Measurements from ENCODE around the gene LSM10. TPM values are rescaled to one million over a fixed set of nuclear protein-coding genes. Genes with fewer than 3 reads are reported as not detected.

Gene LSM10
- total and polyA plus RNA-seq, 2 experiments from 2014 or later = 27.5 to 98.9 TPM

DNA sequence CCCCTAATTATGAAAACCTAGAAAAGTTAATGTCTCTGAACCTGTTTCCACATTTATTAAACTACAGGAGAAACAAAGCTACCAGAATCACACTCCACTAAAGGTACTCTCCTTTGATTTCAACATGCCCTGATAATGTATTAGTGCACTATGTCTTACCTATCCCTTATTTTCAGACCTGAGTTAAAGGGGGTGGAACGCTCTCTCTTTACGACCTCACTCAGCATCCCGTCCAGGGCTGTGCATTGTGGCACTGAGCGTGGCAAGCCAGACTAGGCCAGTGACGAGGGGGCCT is 678 bp downstream of the LSM10 start:
- H3K4me2 ChIP-seq = peak overlapping the region; percentile 97
- H3K27ac ChIP-seq (ENCODE audit: low read depth) = peak overlapping the region; percentile 91
- H3K4me3 Mint-ChIP-seq = peak overlapping the region; percentile 93
- no peaks in the 10 kb centered on the region; the same call in 1 of the 2 replicates for H3F3A ChIP-seq (replicated peaks; ENCODE audit: low read depth)
- H3K4me1 Mint-ChIP-seq = peaks cover 12% of the 10 kb centered on the region
- no peaks in the 10 kb centered on the region; the same call in 1 of the 2 replicates for H3K36me3 ChIP-seq (ENCODE audit: insufficient read depth)
- H3K27me3 Mint-ChIP-seq (ENCODE audit: insufficient read depth, low read depth, poor library complexity) = peaks cover 14% of the 10 kb centered on the region
- peaks cover 15% of the 10 kb centered on the region; the same call in 1 of the 2 replicates for H3K79me2 ChIP-seq (replicated peaks; ENCODE audit: insufficient read depth)
- no peaks in the 10 kb centered on the region for H3K27me3 ChIP-seq (ENCODE audit: insufficient read depth)
- peak overlapping the region; percentile 98 for H3K27ac Mint-ChIP-seq
- DNase-seq (ENCODE audit: low spot score) (no peak), ATAC-seq (no peak)
- no peaks in the 10 kb centered on the region for H3K9me2 ChIP-seq (ENCODE audit: insufficient read depth)
- H3K4me3 ChIP-seq = peak overlapping the region; percentile 95
- H4K20me1 ChIP-seq (replicated peaks; ENCODE audit: insufficient read depth) = no peaks in the 10 kb centered on the region
- H2AFZ ChIP-seq = peak overlapping the region; percentile 93
- peaks cover 20% of the 10 kb centered on the region; the same call in 2 of the 3 replicates for H3K36me3 Mint-ChIP-seq (ENCODE audit: low read depth)
- TF ChIP-seq, protein P1, sequence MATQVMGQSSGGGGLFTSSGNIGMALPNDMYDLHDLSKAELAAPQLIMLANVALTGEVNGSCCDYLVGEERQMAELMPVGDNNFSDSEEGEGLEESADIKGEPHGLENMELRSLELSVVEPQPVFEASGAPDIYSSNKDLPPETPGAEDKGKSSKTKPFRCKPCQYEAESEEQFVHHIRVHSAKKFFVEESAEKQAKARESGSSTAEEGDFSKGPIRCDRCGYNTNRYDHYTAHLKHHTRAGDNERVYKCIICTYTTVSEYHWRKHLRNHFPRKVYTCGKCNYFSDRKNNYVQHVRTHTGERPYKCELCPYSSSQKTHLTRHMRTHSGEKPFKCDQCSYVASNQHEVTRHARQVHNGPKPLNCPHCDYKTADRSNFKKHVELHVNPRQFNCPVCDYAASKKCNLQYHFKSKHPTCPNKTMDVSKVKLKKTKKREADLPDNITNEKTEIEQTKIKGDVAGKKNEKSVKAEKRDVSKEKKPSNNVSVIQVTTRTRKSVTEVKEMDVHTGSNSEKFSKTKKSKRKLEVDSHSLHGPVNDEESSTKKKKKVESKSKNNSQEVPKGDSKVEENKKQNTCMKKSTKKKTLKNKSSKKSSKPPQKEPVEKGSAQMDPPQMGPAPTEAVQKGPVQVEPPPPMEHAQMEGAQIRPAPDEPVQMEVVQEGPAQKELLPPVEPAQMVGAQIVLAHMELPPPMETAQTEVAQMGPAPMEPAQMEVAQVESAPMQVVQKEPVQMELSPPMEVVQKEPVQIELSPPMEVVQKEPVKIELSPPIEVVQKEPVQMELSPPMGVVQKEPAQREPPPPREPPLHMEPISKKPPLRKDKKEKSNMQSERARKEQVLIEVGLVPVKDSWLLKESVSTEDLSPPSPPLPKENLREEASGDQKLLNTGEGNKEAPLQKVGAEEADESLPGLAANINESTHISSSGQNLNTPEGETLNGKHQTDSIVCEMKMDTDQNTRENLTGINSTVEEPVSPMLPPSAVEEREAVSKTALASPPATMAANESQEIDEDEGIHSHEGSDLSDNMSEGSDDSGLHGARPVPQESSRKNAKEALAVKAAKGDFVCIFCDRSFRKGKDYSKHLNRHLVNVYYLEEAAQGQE (IDR thresholded peaks at IDR 0.05; ENCODE audit: unreplicated experiment) = no peak
- TF ChIP-seq NANOG (IDR thresholded peaks at IDR 0.05; ENCODE audit: borderline replicate concordance) (no peak), JUNB (IDR thresholded peaks at IDR 0.05; ENCODE audit: unreplicated experiment) (no peak), ZNF114 (CRISPR knock-in tag; IDR thresholded peaks at IDR 0.05) (no peak), EZH2 (IDR thresholded peaks at IDR 0.05; ENCODE audit: low read depth, unreplicated experiment) (no peak), EZH2phosphoT487 (IDR thresholded peaks at IDR 0.05; ENCODE audit: unreplicated experiment) (no peak), ETS1 (IDR thresholded peaks at IDR 0.05) (no peak), CREB1 (CRISPR knock-in tag; IDR thresholded peaks at IDR 0.05; ENCODE audit: low read depth) (no peak), STAT1 (IDR thresholded peaks at IDR 0.05; ENCODE audit: unreplicated experiment) (no peak), CTCF (conservative IDR thresholded peaks at IDR 0.05; ENCODE audit: low read depth in 2 of 2) (no peak)
- 0 out of 3 replicates have a peak, but pooled peaks cover 4% of the 10 kb centered on the region for H3K9me3 Mint-ChIP-seq
- peaks cover 8% of the 10 kb centered on the region for H3K4me1 ChIP-seq (ENCODE audit: insufficient read depth)

All from GM23338 (cell line).